GM23338 (cell line): ENCODE results near the gene CYP2W1. TPM values are rescaled to one million over a fixed set of nuclear protein-coding genes. Genes with fewer than 3 reads are reported as not detected.

ENCODE experiments used
- ATAC-seq: fragments of 200-7000 bp; cut with Tn5 transposase; 3 replicates; pipeline ENCODE4 v1.9.1; 2020
- DNase-seq: peaks from one replicate; pipeline ENCODE4 v3.0.0-alpha.2; 2015; ENCODE audit warnings: low spot score
- H2AFZ ChIP-seq: fragments of 200-600 bp; sonication (generic); 2 replicates; pipeline ENCODE4 v1.8.0; 2016; ENCODE audit warnings: antibody characterized with exemption, mild to moderate bottlenecking, moderate library complexity
- H3F3A ChIP-seq: fragments of 200-600 bp; sonication (generic); replicated peaks from 2 replicates; pipeline ENCODE4 v1.8.0; 2017; ENCODE audit warnings: antibody characterized with exemption, mixed run types, low read depth
- H3K27ac ChIP-seq: fragments of 200-600 bp; sonication (generic); 2 replicates; pipeline ENCODE4 v1.6.1; 2016; ENCODE audit warnings: low read depth
- H3K27me3 ChIP-seq: fragments of 200-600 bp; sonication (generic); 2 replicates; pipeline ENCODE4 v1.8.0; 2016; ENCODE audit warnings: mild to moderate bottlenecking, mixed run types, moderate library complexity; ENCODE audit not compliant: insufficient read depth
- H3K36me3 ChIP-seq: fragments of 200-600 bp; sonication (generic); 2 replicates; pipeline ENCODE4 v1.8.0; 2016; ENCODE audit warnings: mild to moderate bottlenecking; ENCODE audit not compliant: insufficient read depth
- H3K4me1 ChIP-seq: fragments of 200-600 bp; sonication (generic); 2 replicates; pipeline ENCODE4 v1.8.0; 2016; ENCODE audit warnings: mild to moderate bottlenecking, moderate library complexity; ENCODE audit not compliant: insufficient read depth
- H3K4me2 ChIP-seq: fragments of 200-600 bp; sonication (generic); 2 replicates; pipeline ENCODE4 v1.7.1; 2017; ENCODE audit warnings: mixed run types
- H3K4me3 ChIP-seq: fragments of 200-600 bp; sonication (generic); 2 replicates; pipeline ENCODE4 v1.6.1; 2016; ENCODE audit warnings: mixed run types
- H3K79me2 ChIP-seq: fragments of 200-600 bp; sonication (generic); replicated peaks from 2 replicates; pipeline ENCODE4 v1.8.0; 2017; ENCODE audit warnings: mild to moderate bottlenecking; ENCODE audit not compliant: insufficient read depth
- H3K9me2 ChIP-seq: fragments of 200-600 bp; sonication (generic); 2 replicates; pipeline ENCODE4 v1.8.0; 2017; ENCODE audit not compliant: insufficient read depth
- H4K20me1 ChIP-seq: fragments of 200-600 bp; sonication (generic); replicated peaks from 2 replicates; pipeline ENCODE4 v1.8.0; 2017; ENCODE audit warnings: mild to moderate bottlenecking; ENCODE audit not compliant: insufficient read depth
- H3K27ac Mint-ChIP-seq: 2 replicates; pipeline ENCODE4 v1.8.0; 2020; ENCODE audit warnings: inconsistent platforms, mild to moderate bottlenecking, moderate library complexity, mixed read lengths
- H3K27me3 Mint-ChIP-seq: 3 replicates; pipeline ENCODE4 v1.8.0; 2022; ENCODE audit warnings: low read depth, mild to moderate bottlenecking, moderate library complexity, mixed read lengths, inconsistent platforms; ENCODE audit not compliant: insufficient read depth, poor library complexity
- H3K36me3 Mint-ChIP-seq: 3 replicates; pipeline ENCODE4 v1.8.0; 2021; ENCODE audit warnings: low read depth, mild to moderate bottlenecking, inconsistent platforms, moderate library complexity, mixed read lengths
- H3K4me1 Mint-ChIP-seq: 3 replicates; pipeline ENCODE4 v1.8.0; 2020; ENCODE audit warnings: mild to moderate bottlenecking, inconsistent platforms, mixed read lengths
- H3K4me3 Mint-ChIP-seq: 3 replicates; pipeline ENCODE4 v1.8.0; 2021; ENCODE audit warnings: moderate library complexity, mild to moderate bottlenecking, inconsistent platforms, mixed read lengths
- H3K9me3 Mint-ChIP-seq: 3 replicates; pipeline ENCODE4 v1.8.0; 2020; ENCODE audit warnings: moderate library complexity, mild to moderate bottlenecking, inconsistent platforms, mixed read lengths
- CTCF ChIP-seq, 2 experiments: fragments of 200-600 bp in 1 of 2; sonication (generic) in 1 of 2; conservative IDR thresholded peaks; 2 replicates each; pipeline versions ENCODE4 v1.5.1 to v1.6.1; 2016 to 2017; ENCODE audit warnings: antibody characterized with exemption in 2 of 2, low read depth in 2 of 2, mild to moderate bottlenecking in 2 of 2, moderate library complexity in 1 of 2
- STAT1 ChIP-seq: IDR thresholded peaks from one replicate; pipeline ENCODE4 v1.6.1; 2016; ENCODE audit warnings: antibody characterized with exemption; ENCODE audit not compliant: unreplicated experiment
- ZNF331 ChIP-seq: fragments of 250-450 bp; sonication (Bioruptor Pico); IDR thresholded peaks from 2 replicates; pipeline ENCODE4 v1.5.0; 2020; ENCODE audit warnings: low read depth, mild to moderate bottlenecking, moderate library complexity
- polyA plus RNA-seq: library from polyadenylated mRNA; unstranded; fragments of >200 nt; fragmentation: Nextera tagmentation; extraction: Ambion mirVana; gene quantifications from 2 replicates; pipeline ENCODE4 v1.2.1, GENCODE V29; 2016
- total RNA-seq: library from RNA; depleted of rRNA; stranded (reverse); fragments of >200 nt; shearing (Covaris generic); gene quantifications from 2 replicates; pipeline ENCODE4 v1.2.3, GENCODE V29; 2014
- TF ChIP-seq, protein P1 (sequence below): IDR thresholded peaks from one replicate; pipeline ENCODE4 v1.6.1; 2018; ENCODE audit warnings: antibody characterized with exemption; ENCODE audit not compliant: unreplicated experiment

Gene CYP2W1
- total and polyA plus RNA-seq, 2 experiments from 2014 or later = not detected

- TF ChIP-seq, protein P1, sequence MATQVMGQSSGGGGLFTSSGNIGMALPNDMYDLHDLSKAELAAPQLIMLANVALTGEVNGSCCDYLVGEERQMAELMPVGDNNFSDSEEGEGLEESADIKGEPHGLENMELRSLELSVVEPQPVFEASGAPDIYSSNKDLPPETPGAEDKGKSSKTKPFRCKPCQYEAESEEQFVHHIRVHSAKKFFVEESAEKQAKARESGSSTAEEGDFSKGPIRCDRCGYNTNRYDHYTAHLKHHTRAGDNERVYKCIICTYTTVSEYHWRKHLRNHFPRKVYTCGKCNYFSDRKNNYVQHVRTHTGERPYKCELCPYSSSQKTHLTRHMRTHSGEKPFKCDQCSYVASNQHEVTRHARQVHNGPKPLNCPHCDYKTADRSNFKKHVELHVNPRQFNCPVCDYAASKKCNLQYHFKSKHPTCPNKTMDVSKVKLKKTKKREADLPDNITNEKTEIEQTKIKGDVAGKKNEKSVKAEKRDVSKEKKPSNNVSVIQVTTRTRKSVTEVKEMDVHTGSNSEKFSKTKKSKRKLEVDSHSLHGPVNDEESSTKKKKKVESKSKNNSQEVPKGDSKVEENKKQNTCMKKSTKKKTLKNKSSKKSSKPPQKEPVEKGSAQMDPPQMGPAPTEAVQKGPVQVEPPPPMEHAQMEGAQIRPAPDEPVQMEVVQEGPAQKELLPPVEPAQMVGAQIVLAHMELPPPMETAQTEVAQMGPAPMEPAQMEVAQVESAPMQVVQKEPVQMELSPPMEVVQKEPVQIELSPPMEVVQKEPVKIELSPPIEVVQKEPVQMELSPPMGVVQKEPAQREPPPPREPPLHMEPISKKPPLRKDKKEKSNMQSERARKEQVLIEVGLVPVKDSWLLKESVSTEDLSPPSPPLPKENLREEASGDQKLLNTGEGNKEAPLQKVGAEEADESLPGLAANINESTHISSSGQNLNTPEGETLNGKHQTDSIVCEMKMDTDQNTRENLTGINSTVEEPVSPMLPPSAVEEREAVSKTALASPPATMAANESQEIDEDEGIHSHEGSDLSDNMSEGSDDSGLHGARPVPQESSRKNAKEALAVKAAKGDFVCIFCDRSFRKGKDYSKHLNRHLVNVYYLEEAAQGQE = no peak
- TF ChIP-seq CTCF (conservative IDR thresholded peaks at IDR 0.05; ENCODE audit: low read depth in 2 of 2) (no peak), ZNF331 (CRISPR knock-in tag) (no peak), STAT1 (no peak)
Measured at GRCh38 chr7:946256-946996, 36.6 kb upstream of the CYP2W1 start (continued).

DNA sequence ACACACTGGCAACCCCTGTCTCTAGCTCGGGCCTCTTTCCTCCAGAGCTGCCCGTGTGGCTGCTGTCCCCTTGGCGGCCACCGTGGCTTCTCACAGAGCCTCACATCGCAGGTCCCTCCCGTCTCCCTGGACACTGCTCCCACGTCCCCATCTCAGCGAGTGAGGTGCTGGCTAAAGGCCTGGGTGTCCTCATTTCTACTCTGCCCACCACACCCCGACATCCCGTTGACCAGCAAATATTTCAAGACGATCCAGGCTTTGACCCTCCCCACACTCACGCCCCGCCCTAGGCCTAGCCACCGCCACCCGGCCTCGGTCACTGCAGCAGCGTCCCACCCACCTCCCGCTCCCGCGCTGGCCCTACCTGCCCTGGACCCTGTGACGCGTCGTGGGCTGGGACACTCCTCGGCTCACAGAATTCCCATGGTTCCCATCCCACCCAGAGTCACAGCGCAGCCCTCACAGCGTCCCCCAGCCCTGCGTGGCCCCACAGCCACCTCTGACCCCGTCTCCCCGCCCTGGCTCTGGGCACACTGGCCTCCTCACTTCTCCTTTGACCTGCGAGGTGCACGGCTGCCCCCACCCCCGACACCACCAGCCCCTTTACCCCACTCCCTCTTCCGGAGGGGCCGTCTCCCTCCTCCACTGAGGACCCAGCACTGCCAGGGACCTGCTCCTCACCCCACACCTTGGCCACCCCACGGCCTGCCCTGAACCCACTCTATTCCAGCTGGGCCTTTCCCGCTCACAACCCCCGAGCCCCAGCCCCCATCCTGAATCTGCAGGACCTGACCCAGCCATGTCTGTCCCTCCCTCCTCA, 35.4 kb upstream of the CYP2W1 start:
- no peaks in the 10 kb centered on the region for H3K36me3 Mint-ChIP-seq
- no peaks in the 10 kb centered on the region for H3K36me3 ChIP-seq
- H3K4me3 ChIP-seq = no peak overlapping the region
- TF ChIP-seq, protein P1 = no peak
- no peaks in the 10 kb centered on the region for H3F3A ChIP-seq
- no peaks in the 10 kb centered on the region for H4K20me1 ChIP-seq
- no peaks in the 10 kb centered on the region; the same call in 2 of the 3 replicates for H3K9me3 Mint-ChIP-seq
- no peaks in the 10 kb centered on the region for H3K27me3 ChIP-seq
- H3K9me2 ChIP-seq = no peaks in the 10 kb centered on the region
- H3K79me2 ChIP-seq = no peaks in the 10 kb centered on the region
- H3K4me1 ChIP-seq = no peaks in the 10 kb centered on the region; the same call in 1 of the 2 replicates
- no peak overlapping the region for H3K27ac ChIP-seq
- H3K4me2 ChIP-seq = no peak overlapping the region
- H3K4me3 Mint-ChIP-seq = no peak overlapping the region
- peaks cover 13% of the 10 kb centered on the region for H3K4me1 Mint-ChIP-seq
- peaks cover 7% of the 10 kb centered on the region for H3K27me3 Mint-ChIP-seq
- ATAC-seq (no peak), DNase-seq (no peak)
- no peak overlapping the region for H2AFZ ChIP-seq
- H3K27ac Mint-ChIP-seq = no peak overlapping the region
